Epithelial cell of esophagus (primary cell): ENCODE measurements around the gene WNT5B.

ENCODE experiments used
- DNase-seq: peaks from one replicate; pipeline ENCODE4 v3.0.0; 2010; ENCODE audit warnings: low read depth
- H3K4me3 ChIP-seq: 2 replicates; pipeline ENCODE4 v1.5.1; 2011; ENCODE audit warnings: mild to moderate bottlenecking, low read length, control low read depth
- CTCF ChIP-seq: IDR thresholded peaks from 2 replicates; pipeline ENCODE4 v1.5.1; 2011; ENCODE audit warnings: low read depth, mild to moderate bottlenecking, low read length, control low read depth, inconsistent platforms; ENCODE audit not compliant: insufficient read depth; ENCODE audit errors: missing control alignments

Gene WNT5B

GRCh38 chr12:1629338-1630132, 504 bp downstream of the WNT5B start:
- H3K4me3 ChIP-seq: no peak overlapping the region
- DNase-seq: no peak
- no peak for TF ChIP-seq CTCF

- peak; percentile 36 for TF ChIP-seq CTCF
- peak overlapping the region; percentile 8 for H3K4me3 ChIP-seq
- peak; percentile 45 for DNase-seq
Measured at GRCh38 chr12:1630133-1630826, 1.2 kb downstream of the WNT5B start.

GRCh38 chr12:1630827-1631591, 2.0 kb downstream of the WNT5B start:
- DNase-seq: no peak
- H3K4me3 ChIP-seq: no peak overlapping the region
- no peak for TF ChIP-seq CTCF

GRCh38 chr12:1632702-1633101, 3.7 kb downstream of the WNT5B start:
- no peak overlapping the region for H3K4me3 ChIP-seq
- no peak for DNase-seq
- no peak for TF ChIP-seq CTCF

- no peak overlapping the region for H3K4me3 ChIP-seq
- no peak for TF ChIP-seq CTCF
- DNase-seq: no peak
Measured at GRCh38 chr12:1633459-1633858, 4.4 kb downstream of the WNT5B start.

- no peak for DNase-seq
- no peak for TF ChIP-seq CTCF
- H3K4me3 ChIP-seq: no peak overlapping the region
Measured at GRCh38 chr12:1634149-1634548, 5.1 kb downstream of the WNT5B start.
